ENCODE results near the gene ZNRF1. TPM values are rescaled to one million over a fixed set of nuclear protein-coding genes. Genes with fewer than 3 reads are reported as not detected.

Gene ZNRF1
- total and polyA plus RNA-seq, 8 donors: 5.3 to 11.4 (median 7.9) TPM

DNA sequence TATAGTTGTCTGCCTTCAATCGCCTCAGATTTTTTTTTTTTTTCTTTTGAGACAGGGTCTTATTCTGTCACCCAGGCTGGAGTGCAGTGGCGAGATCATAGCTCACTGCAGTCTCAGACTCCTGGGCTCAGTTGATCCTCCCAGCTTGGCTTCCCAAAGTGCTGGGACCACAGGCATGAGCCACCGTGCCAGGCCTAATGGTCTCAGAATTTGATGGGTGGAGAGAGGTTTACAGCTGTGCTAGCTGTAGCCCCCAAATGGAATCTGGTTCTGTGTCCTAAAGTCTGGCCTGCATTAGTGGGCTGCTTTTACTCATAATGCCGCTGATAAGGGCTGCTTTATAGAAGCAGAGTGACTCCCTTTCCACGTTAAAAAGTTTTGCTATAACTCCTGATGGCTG, 5.1 kb downstream of the ZNRF1 start:
- TF ChIP-seq, protein P1, sequence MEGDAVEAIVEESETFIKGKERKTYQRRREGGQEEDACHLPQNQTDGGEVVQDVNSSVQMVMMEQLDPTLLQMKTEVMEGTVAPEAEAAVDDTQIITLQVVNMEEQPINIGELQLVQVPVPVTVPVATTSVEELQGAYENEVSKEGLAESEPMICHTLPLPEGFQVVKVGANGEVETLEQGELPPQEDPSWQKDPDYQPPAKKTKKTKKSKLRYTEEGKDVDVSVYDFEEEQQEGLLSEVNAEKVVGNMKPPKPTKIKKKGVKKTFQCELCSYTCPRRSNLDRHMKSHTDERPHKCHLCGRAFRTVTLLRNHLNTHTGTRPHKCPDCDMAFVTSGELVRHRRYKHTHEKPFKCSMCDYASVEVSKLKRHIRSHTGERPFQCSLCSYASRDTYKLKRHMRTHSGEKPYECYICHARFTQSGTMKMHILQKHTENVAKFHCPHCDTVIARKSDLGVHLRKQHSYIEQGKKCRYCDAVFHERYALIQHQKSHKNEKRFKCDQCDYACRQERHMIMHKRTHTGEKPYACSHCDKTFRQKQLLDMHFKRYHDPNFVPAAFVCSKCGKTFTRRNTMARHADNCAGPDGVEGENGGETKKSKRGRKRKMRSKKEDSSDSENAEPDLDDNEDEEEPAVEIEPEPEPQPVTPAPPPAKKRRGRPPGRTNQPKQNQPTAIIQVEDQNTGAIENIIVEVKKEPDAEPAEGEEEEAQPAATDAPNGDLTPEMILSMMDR (IDR thresholded peaks at IDR 0.05): no peak
- DNase-seq (no peak), ATAC-seq (no peak), FAIRE-seq (no peak)
- WGBS, 2 donors: 92 to 94% methylated on average over 5 of the region's 5 CpGs
- Histone ChIP-seq H3K27me3 (no peaks in the 10 kb centered on the region), H3K9me3 (no peaks in the 10 kb centered on the region), H3K27ac (no peak overlapping the region), H3K4me3 (no peak overlapping the region), H3K4me1 (peaks cover 0 to 8% (median 5%) of the 10 kb centered on the region in 3 donors), H3K36me3 (no peaks in the 10 kb centered on the region)
- intact Hi-C loops (cut with DNase I): loop anchor here in 1 of 3 donors (10.0 kb wide), 1 partner anchor 411 kb away; no protein-coding TSS in a partner anchor

- 95 to 97% methylated on average over 3 of the region's 3 CpGs for WGBS, 2 donors
- ATAC-seq (no peak), DNase-seq (no peak), FAIRE-seq (no peak)
- TF ChIP-seq, protein P1 (IDR thresholded peaks at IDR 0.05): no peak
- H3K27me3 ChIP-seq: no peaks in the 10 kb centered on the region
- intact Hi-C loops (cut with DNase I): loop anchor here in 1 of 3 donors (10.0 kb wide), 1 partner anchor 410 kb away; no protein-coding TSS in a partner anchor
- no peaks in the 10 kb centered on the region for H3K9me3 ChIP-seq
- no peaks in the 10 kb centered on the region for H3K36me3 ChIP-seq
- peaks cover 0 to 8% (median 5%) of the 10 kb centered on the region in 3 donors for H3K4me1 ChIP-seq
- H3K27ac ChIP-seq: no peak overlapping the region
- no peak overlapping the region for H3K4me3 ChIP-seq
These were observed 5.6 kb downstream of the ZNRF1 start for GRCh38 chr16:75004460-75004859.

- 82 to 90% methylated on average over 4 of the region's 4 CpGs for WGBS, 2 donors
- ATAC-seq: no peak
- H3K27ac ChIP-seq: no peak overlapping the region
- H3K36me3 ChIP-seq: no peaks in the 10 kb centered on the region
- H3K4me1 ChIP-seq: no peaks in the 10 kb centered on the region
- no peaks in the 10 kb centered on the region for H3K27me3 ChIP-seq
- TF ChIP-seq, protein P1 (IDR thresholded peaks at IDR 0.05): no peak
- FAIRE-seq: no peak
- DNase-seq: no peak
- no peaks in the 10 kb centered on the region for H3K9me3 ChIP-seq
- no peak overlapping the region for H3K4me3 ChIP-seq
- intact Hi-C loops (cut with DNase I): loop anchor here in 1 of 3 donors (10.0 kb wide), 1 partner anchor 409 kb away; no protein-coding TSS in a partner anchor
These were observed 6.9 kb downstream of the ZNRF1 start for GRCh38 chr16:75005697-75006096.

DNA sequence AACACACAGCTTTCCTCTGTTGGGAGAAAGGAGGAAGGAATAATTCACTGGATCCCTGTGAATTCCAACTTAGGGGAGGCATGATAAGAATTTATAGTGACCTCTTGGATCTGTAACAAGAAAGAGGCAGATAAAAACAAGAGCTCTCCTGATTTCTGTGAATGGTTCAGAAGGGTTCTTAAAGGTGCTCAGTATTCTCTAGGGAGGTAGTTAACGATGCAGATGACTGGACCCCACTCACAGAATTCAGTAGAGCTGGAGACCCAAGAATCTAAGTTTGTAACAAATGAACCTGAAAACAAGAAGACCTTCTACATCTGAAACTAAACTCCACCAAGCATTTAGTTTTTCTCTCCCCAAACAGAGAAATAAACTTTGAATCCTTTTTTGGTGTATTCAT, 8.6 kb downstream of the ZNRF1 start:
- TF ChIP-seq, protein P1 (IDR thresholded peaks at IDR 0.05): no peak
- no peak for DNase-seq
- no peak for FAIRE-seq
- WGBS, 2 donors: 89 to 92% methylated on average over 1 of the region's 1 CpG
- H3K27ac ChIP-seq: no peak overlapping the region
- intact Hi-C loops (cut with DNase I): loop anchor here in 1 of 3 donors (10.0 kb wide), 1 partner anchor 407 kb away; no protein-coding TSS in a partner anchor
- H3K36me3 ChIP-seq: no peaks in the 10 kb centered on the region
- H3K27me3 ChIP-seq: no peaks in the 10 kb centered on the region
- H3K9me3 ChIP-seq: no peaks in the 10 kb centered on the region
- H3K4me1 ChIP-seq: peaks cover 0 to 11% (median 0%) of the 10 kb centered on the region in 3 donors
- no peak for ATAC-seq
- H3K4me3 ChIP-seq: no peak overlapping the region

- Histone ChIP-seq H3K36me3 (no peaks in the 10 kb centered on the region), H3K9me3 (no peaks in the 10 kb centered on the region), H3K4me1 (peaks cover 0 to 12% (median 0%) of the 10 kb centered on the region in 3 donors), H3K4me3 (no peak overlapping the region), H3K27ac (no peak overlapping the region), H3K27me3 (no peaks in the 10 kb centered on the region)
- intact Hi-C loops (cut with DNase I): no loop called here
- ATAC-seq: no peak
- TF ChIP-seq, protein P1 (IDR thresholded peaks at IDR 0.05): no peak
- 74 to 95% methylated on average over 3 of the region's 3 CpGs for WGBS, 2 donors
- FAIRE-seq: no peak
- DNase-seq: no peak
These were observed 11.6 kb downstream of the ZNRF1 start for GRCh38 chr16:75010427-75010826.
